Measurements from ENCODE around the gene TSHR.

DNA sequence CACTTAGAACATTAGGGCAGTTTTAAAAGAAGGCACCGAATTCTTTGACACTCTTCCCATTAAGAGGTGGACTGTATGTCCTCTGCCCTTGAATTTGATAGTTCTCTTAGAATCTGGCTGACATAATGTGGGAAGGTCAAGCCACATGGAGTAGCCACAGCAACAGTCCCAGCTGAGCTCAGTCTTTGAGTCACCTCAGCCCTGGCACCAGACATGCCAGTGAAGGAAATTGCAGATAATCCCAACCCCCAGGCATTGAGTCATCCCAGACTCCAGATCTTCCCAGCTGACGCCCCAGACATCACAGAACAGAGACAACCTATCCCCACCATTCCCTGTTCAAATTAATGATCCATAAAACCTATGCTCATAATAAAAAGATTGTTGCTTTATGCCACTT, 181.9 kb downstream of the TSHR start:
- no peak for TF ChIP-seq POLR2A (IDR thresholded peaks at IDR 0.05)
- TF ChIP-seq, protein P1, sequence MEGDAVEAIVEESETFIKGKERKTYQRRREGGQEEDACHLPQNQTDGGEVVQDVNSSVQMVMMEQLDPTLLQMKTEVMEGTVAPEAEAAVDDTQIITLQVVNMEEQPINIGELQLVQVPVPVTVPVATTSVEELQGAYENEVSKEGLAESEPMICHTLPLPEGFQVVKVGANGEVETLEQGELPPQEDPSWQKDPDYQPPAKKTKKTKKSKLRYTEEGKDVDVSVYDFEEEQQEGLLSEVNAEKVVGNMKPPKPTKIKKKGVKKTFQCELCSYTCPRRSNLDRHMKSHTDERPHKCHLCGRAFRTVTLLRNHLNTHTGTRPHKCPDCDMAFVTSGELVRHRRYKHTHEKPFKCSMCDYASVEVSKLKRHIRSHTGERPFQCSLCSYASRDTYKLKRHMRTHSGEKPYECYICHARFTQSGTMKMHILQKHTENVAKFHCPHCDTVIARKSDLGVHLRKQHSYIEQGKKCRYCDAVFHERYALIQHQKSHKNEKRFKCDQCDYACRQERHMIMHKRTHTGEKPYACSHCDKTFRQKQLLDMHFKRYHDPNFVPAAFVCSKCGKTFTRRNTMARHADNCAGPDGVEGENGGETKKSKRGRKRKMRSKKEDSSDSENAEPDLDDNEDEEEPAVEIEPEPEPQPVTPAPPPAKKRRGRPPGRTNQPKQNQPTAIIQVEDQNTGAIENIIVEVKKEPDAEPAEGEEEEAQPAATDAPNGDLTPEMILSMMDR (IDR thresholded peaks at IDR 0.05), result no peak
